ENCODE results near the gene PLD4. TPM values are rescaled to one million over a fixed set of nuclear protein-coding genes. Genes with fewer than 3 reads are reported as not detected.
A peak's percentile ranks its signal among the peaks of the same experiment; 100 is the strongest.

The PLD4 gene
- total RNA-seq, 1 experiment from 2014 or later: 0.15 TPM

DNA sequence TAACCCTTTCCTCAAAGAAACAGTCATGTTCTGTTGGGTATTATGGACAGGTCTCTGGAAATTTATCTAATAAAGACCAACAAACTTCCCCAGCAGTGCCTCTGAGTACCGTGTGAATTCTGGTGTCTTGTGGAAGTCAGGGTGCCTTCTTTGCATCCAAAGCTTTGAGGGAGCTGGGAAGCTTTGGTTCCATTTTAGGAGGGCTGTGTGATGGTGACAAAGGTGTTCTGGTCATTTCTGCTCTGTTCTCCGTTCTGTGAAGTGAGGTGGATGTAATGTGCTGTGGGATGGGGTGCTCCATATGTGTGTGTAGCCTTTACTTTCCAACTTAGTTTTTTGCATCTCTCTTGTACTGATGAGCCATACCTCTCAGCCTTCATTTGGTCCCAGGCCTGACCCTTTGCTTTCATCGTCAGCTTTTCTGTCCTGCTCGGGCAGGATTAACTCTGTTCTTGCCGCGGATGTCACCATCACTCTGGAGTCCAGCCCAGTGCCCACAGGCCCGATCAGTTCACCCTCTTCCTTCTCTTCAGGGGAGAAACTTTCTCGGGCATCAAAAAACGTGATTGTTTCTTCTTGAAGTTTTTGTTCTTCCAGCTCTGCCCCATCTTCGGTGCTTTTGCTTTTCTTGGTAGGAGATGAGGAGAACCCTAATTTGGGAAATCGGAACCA, 13.2 kb downstream of the PLD4 start:
- Histone ChIP-seq H3K4me1 (ENCODE audit: control insufficient read depth, insufficient read depth, low read length) (no peaks in the 10 kb centered on the region), H3K27ac (ENCODE audit: low read length) (no peak overlapping the region), H3K36me3 (ENCODE audit: control insufficient read depth, insufficient read depth, low read length) (peaks cover 5% of the 10 kb centered on the region), H3K9me3 (ENCODE audit: control insufficient read depth, insufficient read depth, low read depth, low read length) (no peaks in the 10 kb centered on the region), H3K4me3 (ENCODE audit: low read depth in 2 of 2, low read length in 2 of 2) (no peak overlapping the region), H3K27me3 (ENCODE audit: control insufficient read depth, insufficient read depth, low read length) (no peaks in the 10 kb centered on the region)
- CTCF ChIA-PET: no interaction called here
- ATAC-seq (no peak), DNase-seq (ENCODE audit: low read depth, low spot score) (no peak)
- no peak for TF ChIP-seq SIN3A (IDR thresholded peaks at IDR 0.05; ENCODE audit: borderline replicate concordance, insufficient read depth, low read depth, low read length)
- no peak for TF ChIP-seq TCF7L2 (IDR thresholded peaks at IDR 0.05; ENCODE audit: low read depth, low read length)
- TF ChIP-seq CTCF (IDR thresholded peaks at IDR 0.05): no peak
- TF ChIP-seq POLR2AphosphoS5 (IDR thresholded peaks at IDR 0.05; ENCODE audit: low read depth, low read length): no peak
- intact Hi-C loops (cut with micrococcal nuclease; ENCODE audit: unreplicated experiment): no loop called here
- POLR2A ChIA-PET: no interaction called here
- in situ Hi-C loops (cut with HindIII; ENCODE audit: low pct_unique_long_range_greater_than_20kb, low sequenced_read_pairs): no loop called here
- BruUV-seq (replicated peaks): TSS peak; percentile 65

- no peak overlapping the region for H3K27ac ChIP-seq (ENCODE audit: low read length)
These were observed 13.8 kb downstream of the PLD4 start for GRCh38 chr14:104938436-104938835.

More at GRCh38 chr14:104938436-104938835, 13.8 kb downstream of the PLD4 start:
- BruUV-seq (replicated peaks): no TSS peak
- DNase-seq (ENCODE audit: low read depth, low spot score) (no peak), ATAC-seq (no peak)
- ChIA-PET POLR2A (no interaction called here), CTCF (no interaction called here)
- in situ Hi-C loops (cut with HindIII; ENCODE audit: low pct_unique_long_range_greater_than_20kb, low sequenced_read_pairs): no loop called here
- intact Hi-C loops (cut with micrococcal nuclease; ENCODE audit: unreplicated experiment): no loop called here
- Histone ChIP-seq H3K4me1 (ENCODE audit: control insufficient read depth, insufficient read depth, low read length) (no peaks in the 10 kb centered on the region), H3K27me3 (ENCODE audit: control insufficient read depth, insufficient read depth, low read length) (no peaks in the 10 kb centered on the region), H3K36me3 (ENCODE audit: control insufficient read depth, insufficient read depth, low read length) (peaks cover 5% of the 10 kb centered on the region), H3K9me3 (ENCODE audit: control insufficient read depth, insufficient read depth, low read depth, low read length) (no peaks in the 10 kb centered on the region), H3K4me3 (ENCODE audit: low read depth in 2 of 2, low read length in 2 of 2) (no peak overlapping the region)
- TF ChIP-seq TCF7L2 (IDR thresholded peaks at IDR 0.05; ENCODE audit: low read depth, low read length) (no peak), POLR2AphosphoS5 (IDR thresholded peaks at IDR 0.05; ENCODE audit: low read depth, low read length) (no peak), SIN3A (IDR thresholded peaks at IDR 0.05; ENCODE audit: borderline replicate concordance, insufficient read depth, low read depth, low read length) (no peak), CTCF (IDR thresholded peaks at IDR 0.05) (no peak)
- TF ChIP-seq, protein P1, sequence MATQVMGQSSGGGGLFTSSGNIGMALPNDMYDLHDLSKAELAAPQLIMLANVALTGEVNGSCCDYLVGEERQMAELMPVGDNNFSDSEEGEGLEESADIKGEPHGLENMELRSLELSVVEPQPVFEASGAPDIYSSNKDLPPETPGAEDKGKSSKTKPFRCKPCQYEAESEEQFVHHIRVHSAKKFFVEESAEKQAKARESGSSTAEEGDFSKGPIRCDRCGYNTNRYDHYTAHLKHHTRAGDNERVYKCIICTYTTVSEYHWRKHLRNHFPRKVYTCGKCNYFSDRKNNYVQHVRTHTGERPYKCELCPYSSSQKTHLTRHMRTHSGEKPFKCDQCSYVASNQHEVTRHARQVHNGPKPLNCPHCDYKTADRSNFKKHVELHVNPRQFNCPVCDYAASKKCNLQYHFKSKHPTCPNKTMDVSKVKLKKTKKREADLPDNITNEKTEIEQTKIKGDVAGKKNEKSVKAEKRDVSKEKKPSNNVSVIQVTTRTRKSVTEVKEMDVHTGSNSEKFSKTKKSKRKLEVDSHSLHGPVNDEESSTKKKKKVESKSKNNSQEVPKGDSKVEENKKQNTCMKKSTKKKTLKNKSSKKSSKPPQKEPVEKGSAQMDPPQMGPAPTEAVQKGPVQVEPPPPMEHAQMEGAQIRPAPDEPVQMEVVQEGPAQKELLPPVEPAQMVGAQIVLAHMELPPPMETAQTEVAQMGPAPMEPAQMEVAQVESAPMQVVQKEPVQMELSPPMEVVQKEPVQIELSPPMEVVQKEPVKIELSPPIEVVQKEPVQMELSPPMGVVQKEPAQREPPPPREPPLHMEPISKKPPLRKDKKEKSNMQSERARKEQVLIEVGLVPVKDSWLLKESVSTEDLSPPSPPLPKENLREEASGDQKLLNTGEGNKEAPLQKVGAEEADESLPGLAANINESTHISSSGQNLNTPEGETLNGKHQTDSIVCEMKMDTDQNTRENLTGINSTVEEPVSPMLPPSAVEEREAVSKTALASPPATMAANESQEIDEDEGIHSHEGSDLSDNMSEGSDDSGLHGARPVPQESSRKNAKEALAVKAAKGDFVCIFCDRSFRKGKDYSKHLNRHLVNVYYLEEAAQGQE (IDR thresholded peaks at IDR 0.05; ENCODE audit: insufficient read depth in 1 of 2, low read depth in 2 of 2, low read length in 1 of 2): no peak
